ENCODE data around the gene GREB1. TPM values are rescaled to one million over a fixed set of nuclear protein-coding genes. Genes with fewer than 3 reads are reported as not detected.

The GREB1 gene, protein sequence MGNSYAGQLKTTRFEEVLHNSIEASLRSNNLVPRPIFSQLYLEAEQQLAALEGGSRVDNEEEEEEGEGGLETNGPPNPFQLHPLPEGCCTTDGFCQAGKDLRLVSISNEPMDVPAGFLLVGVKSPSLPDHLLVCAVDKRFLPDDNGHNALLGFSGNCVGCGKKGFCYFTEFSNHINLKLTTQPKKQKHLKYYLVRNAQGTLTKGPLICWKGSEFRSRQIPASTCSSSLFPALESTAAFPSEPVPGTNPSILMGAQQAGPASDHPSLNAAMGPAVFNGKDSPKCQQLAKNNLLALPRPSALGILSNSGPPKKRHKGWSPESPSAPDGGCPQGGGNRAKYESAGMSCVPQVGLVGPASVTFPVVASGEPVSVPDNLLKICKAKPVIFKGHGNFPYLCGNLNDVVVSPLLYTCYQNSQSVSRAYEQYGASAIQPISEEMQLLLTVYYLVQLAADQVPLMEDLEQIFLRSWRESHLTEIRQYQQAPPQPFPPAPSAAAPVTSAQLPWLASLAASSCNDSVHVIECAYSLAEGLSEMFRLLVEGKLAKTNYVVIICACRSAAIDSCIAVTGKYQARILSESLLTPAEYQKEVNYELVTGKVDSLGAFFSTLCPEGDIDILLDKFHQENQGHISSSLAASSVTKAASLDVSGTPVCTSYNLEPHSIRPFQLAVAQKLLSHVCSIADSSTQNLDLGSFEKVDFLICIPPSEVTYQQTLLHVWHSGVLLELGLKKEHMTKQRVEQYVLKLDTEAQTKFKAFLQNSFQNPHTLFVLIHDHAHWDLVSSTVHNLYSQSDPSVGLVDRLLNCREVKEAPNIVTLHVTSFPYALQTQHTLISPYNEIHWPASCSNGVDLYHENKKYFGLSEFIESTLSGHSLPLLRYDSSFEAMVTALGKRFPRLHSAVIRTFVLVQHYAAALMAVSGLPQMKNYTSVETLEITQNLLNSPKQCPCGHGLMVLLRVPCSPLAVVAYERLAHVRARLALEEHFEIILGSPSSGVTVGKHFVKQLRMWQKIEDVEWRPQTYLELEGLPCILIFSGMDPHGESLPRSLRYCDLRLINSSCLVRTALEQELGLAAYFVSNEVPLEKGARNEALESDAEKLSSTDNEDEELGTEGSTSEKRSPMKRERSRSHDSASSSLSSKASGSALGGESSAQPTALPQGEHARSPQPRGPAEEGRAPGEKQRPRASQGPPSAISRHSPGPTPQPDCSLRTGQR (N-terminal part only)
- total RNA-seq, result under 1 TPM; 0.32 to 0.33 (median 0.33) TPM

DNA sequence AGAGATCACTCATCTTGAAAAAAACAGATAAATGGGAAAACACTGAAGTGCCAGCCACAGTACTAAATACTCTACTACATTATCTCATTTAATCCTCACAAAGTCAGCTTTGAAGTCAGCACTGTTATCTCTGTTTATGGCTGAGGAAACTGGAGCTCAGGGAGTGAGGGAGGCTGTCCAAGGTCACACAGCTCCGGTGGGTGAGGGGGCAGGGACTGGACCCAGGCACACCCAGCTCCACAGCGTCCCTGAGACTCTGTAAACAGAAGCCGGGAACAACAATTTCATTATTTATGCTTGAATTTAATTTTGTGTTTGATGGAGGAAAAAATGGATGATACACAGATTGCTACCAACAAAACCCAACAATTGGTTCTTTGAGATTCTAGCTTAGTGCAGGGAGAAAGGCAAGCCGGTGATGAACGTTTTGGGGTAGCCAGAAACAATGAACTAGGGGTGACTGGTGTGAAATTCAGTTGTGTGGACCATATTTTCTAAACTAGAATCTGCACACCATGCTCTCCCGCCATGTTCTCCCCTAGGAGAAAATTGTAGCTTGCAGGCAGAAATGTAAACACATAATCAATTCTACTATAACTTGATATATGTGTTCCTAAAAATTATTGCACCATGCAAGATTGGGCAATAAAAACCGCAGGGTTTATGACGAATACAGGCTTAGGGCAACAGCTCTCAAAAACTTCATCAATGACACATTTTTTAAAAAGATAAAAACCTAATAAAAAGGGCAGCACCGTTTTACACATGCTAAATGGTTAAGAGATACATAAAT, at the start of gene GREB1:
TSS of gene GREB1 (plus strand) at position 768 of the 793 bp plus-strand sequence. CDS start 22,570 bp downstream, outside the sequence.
- DNase-seq, result no peak
- H3K9me3 Mint-ChIP-seq, result no peaks in the 10 kb centered on the region
- no peak for ATAC-seq
- no peaks in the 10 kb centered on the region for H3K4me1 Mint-ChIP-seq (ENCODE audit: low read depth)
- H3K36me3 Mint-ChIP-seq (ENCODE audit: insufficient read depth), result no peaks in the 10 kb centered on the region
- H3K27me3 Mint-ChIP-seq (ENCODE audit: low read depth), result peaks cover 15% of the 10 kb centered on the region
- no peak within 1 kb of the TSS for H3K4me3 Mint-ChIP-seq

DNA sequence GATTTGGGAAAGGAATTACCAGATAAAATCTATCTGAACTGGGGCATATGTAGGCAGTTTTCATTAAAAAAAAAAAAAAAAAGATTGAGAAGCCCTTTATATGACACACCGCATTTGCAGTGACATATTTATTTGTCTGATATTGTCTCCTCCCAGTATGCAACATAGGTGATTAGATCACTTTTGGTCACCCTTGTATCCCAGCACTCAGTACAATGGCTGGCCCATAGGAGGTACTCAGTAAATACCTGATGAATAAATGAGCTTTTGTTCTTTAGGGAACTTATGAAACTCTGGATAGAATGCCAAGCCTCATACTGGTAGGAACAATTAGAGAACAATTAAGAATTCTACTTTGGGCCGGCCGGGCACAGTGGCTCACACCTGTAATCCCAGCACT, 45.0 kb upstream of the GREB1 start:
- no peaks in the 10 kb centered on the region for H3K36me3 Mint-ChIP-seq (ENCODE audit: insufficient read depth)
- ATAC-seq, result no peak

DNA sequence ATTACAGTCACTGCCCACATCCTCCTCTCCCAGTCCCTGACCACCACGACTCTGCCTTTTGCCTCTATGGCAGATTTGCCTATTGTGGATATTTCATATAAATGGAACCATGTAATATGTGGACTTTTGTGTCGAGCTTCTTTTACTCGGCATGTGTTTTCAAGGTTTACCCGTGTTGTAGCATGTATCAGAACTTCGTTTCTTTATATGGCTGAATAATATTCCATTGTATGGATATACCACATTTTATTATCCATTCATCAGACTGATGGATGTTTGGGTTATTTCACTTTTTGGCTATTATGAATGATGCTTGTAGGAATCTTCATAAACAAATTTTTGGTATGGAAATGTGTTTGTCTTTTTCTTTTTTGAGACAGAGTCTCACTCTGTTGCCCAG, 43.7 kb upstream of the GREB1 start:
- ATAC-seq, result no peak
- no peak for DNase-seq
- H3K36me3 Mint-ChIP-seq (ENCODE audit: insufficient read depth), result no peaks in the 10 kb centered on the region
- H3K4me1 Mint-ChIP-seq (ENCODE audit: low read depth), result no peaks in the 10 kb centered on the region
- H3K27me3 Mint-ChIP-seq (ENCODE audit: low read depth), result peaks cover 22% of the 10 kb centered on the region
- no peaks in the 10 kb centered on the region for H3K9me3 Mint-ChIP-seq
- no peak overlapping the region for H3K4me3 Mint-ChIP-seq

More for the DNA sequence above, 45.0 kb upstream of the GREB1 start:
- peaks cover 31% of the 10 kb centered on the region for H3K27me3 Mint-ChIP-seq (ENCODE audit: low read depth)
- no peak overlapping the region for H3K4me3 Mint-ChIP-seq
- no peaks in the 10 kb centered on the region for H3K9me3 Mint-ChIP-seq
- no peak for DNase-seq
- H3K4me1 Mint-ChIP-seq (ENCODE audit: low read depth), result no peaks in the 10 kb centered on the region

DNA sequence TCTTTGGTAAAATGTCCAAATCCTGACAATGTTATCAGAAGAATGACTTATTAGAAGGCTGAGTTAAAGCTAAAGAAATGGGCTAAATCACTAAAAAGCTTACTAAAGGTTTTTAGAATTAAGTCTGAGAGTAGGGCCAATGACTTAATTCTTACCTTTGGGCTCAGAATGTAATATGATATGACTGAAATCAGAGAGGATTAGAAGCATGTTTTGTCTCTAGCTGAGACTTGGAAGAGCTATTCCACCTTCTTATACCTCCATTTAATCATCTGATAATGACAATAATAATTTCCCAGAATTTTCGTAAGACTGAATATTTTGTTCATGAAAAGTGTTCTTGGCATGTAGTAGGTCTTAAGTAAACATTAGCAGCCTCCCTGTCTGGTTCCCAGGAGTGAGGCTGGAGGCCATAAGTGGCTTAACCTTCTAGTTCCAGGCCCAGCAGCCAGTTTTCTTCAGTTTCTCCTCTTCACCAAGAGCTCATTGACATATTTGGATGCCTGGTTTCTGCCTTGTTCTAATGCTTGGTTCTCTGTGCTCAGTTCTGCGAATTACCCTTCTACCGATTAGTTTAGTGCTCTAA, 42.4 kb upstream of the GREB1 start:
- DNase-seq (no peak), ATAC-seq (no peak)
- H3K9me3 Mint-ChIP-seq, result no peaks in the 10 kb centered on the region
- H3K4me1 Mint-ChIP-seq (ENCODE audit: low read depth), result no peaks in the 10 kb centered on the region
- no peak overlapping the region for H3K4me3 Mint-ChIP-seq
- peaks cover 14% of the 10 kb centered on the region for H3K27me3 Mint-ChIP-seq (ENCODE audit: low read depth)
- no peaks in the 10 kb centered on the region for H3K36me3 Mint-ChIP-seq (ENCODE audit: insufficient read depth)

DNA sequence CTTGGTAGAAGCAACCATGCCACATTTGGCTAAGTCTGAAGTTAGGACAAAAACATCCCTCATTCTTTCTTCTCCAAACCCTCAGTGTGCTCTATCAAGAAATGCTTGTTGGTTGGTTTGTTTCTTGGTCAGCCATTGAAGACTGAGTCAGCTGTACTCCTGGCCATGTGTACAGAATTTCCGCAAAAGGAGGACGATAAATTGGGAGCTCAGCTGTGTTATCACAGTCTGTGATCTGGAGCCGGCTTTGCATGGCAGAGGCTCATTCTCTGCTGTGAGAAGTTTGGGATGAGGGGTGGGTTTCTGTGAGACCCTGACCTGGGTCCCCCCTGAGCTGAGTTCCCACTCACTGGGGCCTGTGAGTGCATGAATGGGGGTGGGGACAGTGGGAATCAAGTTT, 41.6 kb upstream of the GREB1 start:
- H3K27me3 Mint-ChIP-seq (ENCODE audit: low read depth), result peaks cover 11% of the 10 kb centered on the region
- no peak overlapping the region for H3K4me3 Mint-ChIP-seq
- H3K36me3 Mint-ChIP-seq (ENCODE audit: insufficient read depth), result no peaks in the 10 kb centered on the region
- DNase-seq (no peak), ATAC-seq (no peak)
- no peaks in the 10 kb centered on the region for H3K9me3 Mint-ChIP-seq
- H3K4me1 Mint-ChIP-seq (ENCODE audit: low read depth), result no peaks in the 10 kb centered on the region

DNA sequence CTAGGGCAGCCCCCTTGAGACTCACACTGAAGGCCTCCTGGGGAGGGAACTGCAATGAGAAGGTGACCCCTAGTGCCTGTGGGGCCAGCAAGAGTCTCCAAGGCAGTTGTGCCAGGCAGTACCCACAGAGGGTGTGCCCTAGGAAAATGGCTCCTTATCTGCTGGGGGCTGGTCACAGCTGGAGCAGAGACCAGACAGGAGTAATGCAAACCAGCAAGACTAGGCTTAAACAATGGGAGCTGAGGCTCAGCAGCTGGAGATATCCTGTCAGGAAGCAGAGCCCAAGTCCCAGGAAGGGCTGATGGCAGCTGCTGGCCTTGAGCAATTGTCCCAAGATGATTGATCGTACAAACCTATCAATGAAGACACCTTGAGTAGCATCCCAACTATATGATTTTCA, 41.1 kb upstream of the GREB1 start:
- DNase-seq, result no peak
- Mint-ChIP-seq H3K4me3 (no peak overlapping the region), H3K4me1 (ENCODE audit: low read depth) (no peaks in the 10 kb centered on the region), H3K36me3 (ENCODE audit: insufficient read depth) (no peaks in the 10 kb centered on the region), H3K9me3 (no peaks in the 10 kb centered on the region), H3K27me3 (ENCODE audit: low read depth) (peaks cover 6% of the 10 kb centered on the region)
- no peak for ATAC-seq

DNA sequence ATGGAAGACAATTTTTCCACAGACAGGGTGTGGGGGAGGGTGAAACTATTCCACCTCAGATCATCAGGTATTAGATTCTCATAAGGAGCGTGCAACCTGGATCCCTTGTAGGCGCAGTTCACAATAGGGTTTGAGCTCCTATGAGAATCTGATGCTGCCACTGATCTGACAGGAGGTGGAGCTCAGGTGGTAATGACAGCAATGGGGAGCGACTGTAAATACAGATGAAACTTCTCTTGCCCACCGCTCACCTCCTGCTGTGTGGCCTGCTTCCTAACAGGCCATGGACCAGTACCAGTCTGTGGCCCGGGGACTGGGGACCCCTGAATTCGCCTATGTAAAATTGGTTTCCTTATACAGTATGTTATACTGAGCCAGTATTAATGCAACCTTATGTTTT, 40.6 kb upstream of the GREB1 start:
- H3K4me1 Mint-ChIP-seq (ENCODE audit: low read depth), result no peaks in the 10 kb centered on the region
- ATAC-seq, result no peak
- H3K36me3 Mint-ChIP-seq (ENCODE audit: insufficient read depth), result no peaks in the 10 kb centered on the region
- DNase-seq, result no peak
- H3K9me3 Mint-ChIP-seq, result no peaks in the 10 kb centered on the region
- no peak overlapping the region for H3K4me3 Mint-ChIP-seq
- H3K27me3 Mint-ChIP-seq (ENCODE audit: low read depth), result peaks cover 2% of the 10 kb centered on the region

DNA sequence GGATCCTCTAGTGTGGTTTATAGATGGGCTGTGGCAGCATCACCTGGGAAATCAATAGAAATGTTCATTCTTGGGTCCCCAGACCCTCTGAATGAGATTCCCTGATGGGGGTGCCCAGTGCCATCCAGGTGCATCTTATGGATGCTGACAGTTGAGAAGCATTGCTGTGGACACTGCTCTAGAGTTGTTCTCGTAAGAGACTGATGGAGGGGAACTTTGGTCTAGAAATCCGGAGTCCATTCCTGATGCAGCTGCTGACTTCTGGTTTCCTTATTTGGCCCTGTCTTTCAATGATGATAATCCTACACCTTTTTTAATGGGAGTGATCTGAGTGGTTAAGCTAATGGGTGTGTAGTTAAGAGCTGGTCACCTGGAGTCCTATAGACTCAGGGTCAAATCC, 39.5 kb upstream of the GREB1 start:
- ATAC-seq, result no peak
- H3K9me3 Mint-ChIP-seq, result no peaks in the 10 kb centered on the region
- H3K36me3 Mint-ChIP-seq (ENCODE audit: insufficient read depth), result no peaks in the 10 kb centered on the region
- DNase-seq, result no peak
- H3K4me1 Mint-ChIP-seq (ENCODE audit: low read depth), result no peaks in the 10 kb centered on the region
- no peak overlapping the region for H3K4me3 Mint-ChIP-seq
- peaks cover 7% of the 10 kb centered on the region for H3K27me3 Mint-ChIP-seq (ENCODE audit: low read depth)

DNA sequence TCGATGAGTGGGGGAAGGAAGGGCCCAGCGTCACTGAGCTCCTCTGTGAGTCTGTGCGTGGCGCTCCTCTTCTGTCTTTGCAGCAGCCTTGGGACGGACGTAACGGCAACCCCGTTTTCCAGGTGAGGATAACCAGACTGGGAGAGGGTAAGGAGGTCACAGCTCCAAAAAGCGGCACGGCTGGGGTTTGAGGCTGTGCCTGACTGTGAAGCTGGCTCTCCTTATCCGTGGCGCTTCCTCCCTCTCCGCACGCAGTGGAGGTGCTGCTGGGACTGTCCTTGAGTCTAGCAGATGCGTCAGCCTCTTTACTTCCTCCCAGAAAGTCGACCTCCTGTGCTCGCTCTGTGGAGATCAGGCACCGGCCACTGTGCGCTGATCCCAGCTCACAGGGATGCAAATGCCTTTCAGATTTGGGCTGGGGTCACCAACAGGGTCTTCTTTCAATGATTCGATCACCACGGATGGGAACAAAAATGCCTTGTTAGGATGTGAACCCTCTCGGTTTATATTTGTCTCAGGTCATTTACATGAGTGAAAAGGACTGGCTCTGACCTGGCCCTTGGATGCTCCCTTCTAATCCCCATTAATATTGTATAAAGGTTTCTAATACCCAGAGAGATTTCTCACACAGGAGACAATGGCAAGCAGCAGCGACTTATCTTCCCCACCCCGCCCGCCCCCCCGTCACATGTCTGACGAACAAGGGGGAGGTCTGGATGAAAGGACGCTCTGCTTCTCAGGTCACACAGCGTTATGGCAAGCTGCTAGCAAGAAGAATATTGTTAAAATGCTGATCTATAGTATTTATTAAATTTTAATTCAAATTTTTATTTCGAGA, 37.8 kb upstream of the GREB1 start:
- no peaks in the 10 kb centered on the region for H3K36me3 Mint-ChIP-seq (ENCODE audit: insufficient read depth)
- peaks cover 7% of the 10 kb centered on the region for H3K27me3 Mint-ChIP-seq (ENCODE audit: low read depth)
- ATAC-seq (no peak), DNase-seq (no peak)
- H3K4me1 Mint-ChIP-seq (ENCODE audit: low read depth), result no peaks in the 10 kb centered on the region
- H3K9me3 Mint-ChIP-seq, result no peaks in the 10 kb centered on the region
- no peak overlapping the region for H3K4me3 Mint-ChIP-seq

DNA sequence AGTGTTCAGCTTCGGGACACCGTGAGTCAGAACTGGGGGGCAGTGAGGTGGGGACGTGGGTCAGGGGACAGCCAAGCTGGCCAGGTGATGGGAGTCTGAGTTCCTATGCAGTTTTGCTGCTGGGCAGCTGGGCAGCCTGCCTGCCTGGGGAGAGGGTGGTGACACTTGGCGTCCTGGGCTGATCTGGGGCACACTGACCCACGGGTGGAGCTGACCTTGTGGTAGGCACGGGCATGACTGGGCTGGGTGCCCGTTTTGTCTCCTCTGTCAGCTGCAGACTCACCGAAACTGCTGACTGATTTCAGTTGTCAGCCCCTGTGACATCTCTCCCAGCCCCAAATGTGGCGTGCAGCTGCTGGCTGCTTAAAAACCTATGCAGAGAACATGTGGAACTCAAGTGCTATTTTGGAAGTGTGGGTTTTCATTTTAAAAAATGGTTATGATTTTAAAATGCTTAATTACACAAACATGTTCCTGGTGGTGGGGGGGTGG, 35.3 kb upstream of the GREB1 start:
- Mint-ChIP-seq H3K4me3 (no peak overlapping the region), H3K36me3 (ENCODE audit: insufficient read depth) (no peaks in the 10 kb centered on the region), H3K27me3 (ENCODE audit: low read depth) (peaks cover 10% of the 10 kb centered on the region), H3K9me3 (no peaks in the 10 kb centered on the region), H3K4me1 (ENCODE audit: low read depth) (no peaks in the 10 kb centered on the region)
- ATAC-seq, result peak in 1 of 2 donors; percentile 25
- DNase-seq, result no peak

DNA sequence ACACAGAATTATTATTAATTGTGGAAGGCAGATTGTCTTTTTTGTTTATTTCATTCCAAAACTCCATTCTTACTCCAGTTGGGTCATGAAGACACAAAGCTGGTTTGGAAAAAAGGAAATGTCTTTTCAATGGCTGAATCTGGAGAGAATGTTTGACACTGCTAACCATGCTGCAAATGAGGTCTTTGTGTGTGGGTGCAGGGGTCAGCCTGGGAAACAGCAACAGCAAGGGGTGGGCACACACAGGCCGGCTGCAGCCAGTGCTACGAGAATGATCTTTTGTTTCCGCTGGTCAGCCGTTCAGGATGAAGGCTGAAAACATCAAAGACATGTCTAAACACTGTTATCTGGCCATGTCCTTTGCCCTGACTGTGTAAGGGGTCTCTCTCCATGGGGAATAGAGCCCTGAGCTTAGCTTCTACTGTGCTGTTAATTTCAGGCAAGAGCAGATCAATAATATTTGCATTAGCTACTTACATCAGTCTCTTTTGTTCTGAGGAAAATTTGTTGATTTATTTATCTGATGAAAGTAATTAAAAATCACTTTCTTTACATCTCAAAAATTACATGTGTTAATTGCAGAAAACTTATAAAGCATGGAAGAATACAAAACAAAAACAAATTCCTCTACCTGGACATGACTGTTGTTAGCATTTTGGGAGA, 34.6 kb upstream of the GREB1 start:
- H3K9me3 Mint-ChIP-seq, result no peaks in the 10 kb centered on the region
- H3K4me1 Mint-ChIP-seq (ENCODE audit: low read depth), result no peaks in the 10 kb centered on the region
- DNase-seq (no peak), ATAC-seq (no peak)
- no peak overlapping the region for H3K4me3 Mint-ChIP-seq
- peaks cover 9% of the 10 kb centered on the region for H3K27me3 Mint-ChIP-seq (ENCODE audit: low read depth)
- H3K36me3 Mint-ChIP-seq (ENCODE audit: insufficient read depth), result no peaks in the 10 kb centered on the region

DNA sequence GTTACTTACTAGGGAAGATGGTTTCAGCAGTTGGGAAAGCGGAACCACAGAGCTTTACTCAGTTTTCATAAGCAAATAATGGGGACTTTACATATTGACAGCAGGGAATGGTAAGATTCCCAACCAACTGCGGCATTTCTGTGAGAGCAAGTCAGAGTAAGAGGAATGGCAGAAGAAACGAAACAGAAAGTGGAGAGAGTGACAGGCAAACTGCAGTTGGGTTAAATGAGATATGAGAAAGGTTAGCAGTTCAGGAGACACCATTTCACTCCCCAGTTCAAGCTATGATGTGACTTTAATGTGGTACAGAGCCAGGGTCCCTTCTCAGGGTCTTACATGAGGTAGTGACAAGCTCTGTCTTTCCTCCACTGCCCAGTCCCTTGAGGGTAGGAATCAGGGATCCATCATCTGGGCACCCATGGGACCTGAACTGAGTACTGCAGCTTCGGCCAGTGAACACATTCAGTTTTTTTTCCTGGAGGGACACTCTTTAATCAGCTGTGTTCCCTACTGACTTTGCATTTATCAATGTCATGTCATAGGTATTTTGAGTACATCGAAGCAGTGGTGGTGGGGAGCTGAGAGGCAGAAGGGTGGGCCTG, 33.0 kb upstream of the GREB1 start:
- H3K36me3 Mint-ChIP-seq (ENCODE audit: insufficient read depth), result no peaks in the 10 kb centered on the region
- no peak overlapping the region for H3K4me3 Mint-ChIP-seq
- H3K4me1 Mint-ChIP-seq (ENCODE audit: low read depth), result no peaks in the 10 kb centered on the region
- DNase-seq (no peak), ATAC-seq (no peak)
- no peaks in the 10 kb centered on the region for H3K9me3 Mint-ChIP-seq
- H3K27me3 Mint-ChIP-seq (ENCODE audit: low read depth), result peaks cover 16% of the 10 kb centered on the region
